HEK293 (cell line): Measurements from ENCODE around the gene DDX42.
A peak's percentile ranks its signal among the peaks of the same experiment; 100 is the strongest.

Experiments used
- HOXD13 ChIP-seq: sonication (generic); formaldehyde crosslinking; IDR thresholded peaks from 2 replicates; pipeline ENCODE4 v1.8.0; 2022; ENCODE audit warnings: missing genetic modification reagents, borderline replicate concordance
- KLF9 ChIP-seq: fragments of 450-650 bp; formaldehyde crosslinking; IDR thresholded peaks from 2 replicates; pipeline ENCODE4 v1.5.1; 2016; ENCODE audit warnings: missing biosample characterization, missing genetic modification characterization, low read depth
- WT1 ChIP-seq: fragments of 450-650 bp; formaldehyde crosslinking; IDR thresholded peaks from 2 replicates; pipeline ENCODE4 v1.5.1; 2016; ENCODE audit warnings: missing biosample characterization, missing genetic modification characterization
- ZFP41 ChIP-seq: fragments of 450-650 bp; formaldehyde crosslinking; IDR thresholded peaks from 2 replicates; pipeline ENCODE4 v1.5.1; 2016; ENCODE audit warnings: missing biosample characterization, missing genetic modification characterization, borderline replicate concordance
- ZNF16 ChIP-seq: fragments of 450-650 bp; formaldehyde crosslinking; IDR thresholded peaks from 2 replicates; pipeline ENCODE4 v1.5.1; 2016; ENCODE audit warnings: low read depth, missing biosample characterization, missing genetic modification characterization
- ZNF169 ChIP-seq: fragments of 450-650 bp; formaldehyde crosslinking; IDR thresholded peaks from 2 replicates; pipeline ENCODE4 v1.5.1; 2016; ENCODE audit warnings: missing biosample characterization, missing genetic modification characterization
- ZNF174 ChIP-seq: fragments of 450-650 bp; formaldehyde crosslinking; IDR thresholded peaks from 2 replicates; pipeline ENCODE4 v1.5.0; 2017; ENCODE audit warnings: missing biosample characterization, mild to moderate bottlenecking, missing genetic modification characterization
- ZNF202 ChIP-seq: fragments of 450-650 bp; formaldehyde crosslinking; IDR thresholded peaks from 2 replicates; pipeline ENCODE4 v1.5.1; 2016; ENCODE audit warnings: missing biosample characterization, missing genetic modification characterization, borderline replicate concordance
- ZNF211 ChIP-seq: fragments of 450-650 bp; formaldehyde crosslinking; IDR thresholded peaks from 2 replicates; pipeline ENCODE4 v1.5.1; 2016; ENCODE audit warnings: low read depth, missing biosample characterization, missing genetic modification characterization
- ZNF24 ChIP-seq: fragments of 450-650 bp; formaldehyde crosslinking; IDR thresholded peaks from 2 replicates; pipeline ENCODE4 v1.5.1; 2016; ENCODE audit warnings: missing biosample characterization, missing genetic modification characterization
- ZNF274 ChIP-seq, 2 experiments: fragments of 200-500 bp in 1 of 2; fragments of 450-650 bp in 1 of 2; sonication (Bioruptor generic) in 1 of 2; formaldehyde crosslinking in 1 of 2; IDR thresholded peaks; 2 replicates each; pipeline versions ENCODE4 v1.5.1 to v1.6.1; 2014 to 2016; ENCODE audit warnings: borderline replicate concordance in 1 of 2, inconsistent platforms in 1 of 2, low read length in 1 of 2, missing biosample characterization in 1 of 2, missing genetic modification characterization in 1 of 2
- ZNF324 ChIP-seq: fragments of 450-650 bp; formaldehyde crosslinking; IDR thresholded peaks from 2 replicates; pipeline ENCODE4 v1.5.1; 2016; ENCODE audit warnings: missing biosample characterization, missing genetic modification characterization
- ZNF350 ChIP-seq: fragments of 450-650 bp; formaldehyde crosslinking; IDR thresholded peaks from 2 replicates; pipeline ENCODE4 v1.5.0; 2017; ENCODE audit warnings: missing biosample characterization, mild to moderate bottlenecking, missing genetic modification characterization
- ZNF354C ChIP-seq: fragments of 450-650 bp; formaldehyde crosslinking; IDR thresholded peaks from 2 replicates; pipeline ENCODE4 v1.5.1; 2016; ENCODE audit warnings: missing biosample characterization, missing genetic modification characterization, low read depth, borderline replicate concordance
- ZNF433 ChIP-seq: fragments of 450-650 bp; formaldehyde crosslinking; IDR thresholded peaks from 2 replicates; pipeline ENCODE4 v1.5.1; 2016; ENCODE audit warnings: missing biosample characterization, missing genetic modification characterization, low read depth
- ZNF510 ChIP-seq: fragments of 450-650 bp; formaldehyde crosslinking; IDR thresholded peaks from 2 replicates; pipeline ENCODE4 v1.5.1; 2018; ENCODE audit warnings: mild to moderate bottlenecking, missing genetic modification characterization, missing biosample characterization; ENCODE audit not compliant: insufficient replicate concordance
- ZNF629 ChIP-seq: fragments of 450-650 bp; formaldehyde crosslinking; IDR thresholded peaks from 2 replicates; pipeline ENCODE4 v1.5.1; 2017; ENCODE audit warnings: missing biosample characterization, missing genetic modification characterization
- ZNF660 ChIP-seq: fragments of 450-650 bp; IDR thresholded peaks from 2 replicates; pipeline ENCODE4 v1.5.1; 2018; ENCODE audit warnings: missing biosample characterization, mild to moderate bottlenecking, missing genetic modification characterization
- ZNF704 ChIP-seq: fragments of 450-650 bp; formaldehyde crosslinking; IDR thresholded peaks from 2 replicates; pipeline ENCODE4 v1.5.1; 2016; ENCODE audit warnings: missing biosample characterization, missing genetic modification characterization
- ZNF707 ChIP-seq: fragments of 450-650 bp; formaldehyde crosslinking; IDR thresholded peaks from 2 replicates; pipeline ENCODE4 v1.5.1; 2016; ENCODE audit warnings: missing biosample characterization, missing genetic modification characterization
- ZNF776 ChIP-seq: fragments of 450-650 bp; formaldehyde crosslinking; IDR thresholded peaks from 2 replicates; pipeline ENCODE4 v1.5.0; 2017; ENCODE audit warnings: missing biosample characterization, missing genetic modification characterization, borderline replicate concordance
- ZNF837 ChIP-seq: fragments of 450-650 bp; formaldehyde crosslinking; IDR thresholded peaks from 2 replicates; pipeline ENCODE4 v1.5.1; 2016; ENCODE audit warnings: missing biosample characterization, missing genetic modification characterization
- ZSCAN30 ChIP-seq: fragments of 450-650 bp; IDR thresholded peaks from 2 replicates; pipeline ENCODE4 v1.5.1; 2018; ENCODE audit warnings: missing biosample characterization, mild to moderate bottlenecking, missing genetic modification characterization, moderate library complexity
- TF ChIP-seq, protein P1 (sequence below): fragments of 450-650 bp; IDR thresholded peaks from 2 replicates; pipeline ENCODE4 v1.5.1; 2018; ENCODE audit warnings: missing biosample characterization, mild to moderate bottlenecking, missing genetic modification characterization
- TF ChIP-seq, protein P2 (sequence below): fragments of 450-650 bp; formaldehyde crosslinking; IDR thresholded peaks from 2 replicates; pipeline ENCODE4 v1.5.1; 2016; ENCODE audit warnings: missing biosample characterization, missing genetic modification characterization
- TF ChIP-seq, protein P3 (sequence below): fragments of 450-650 bp; formaldehyde crosslinking; IDR thresholded peaks from 2 replicates; pipeline ENCODE4 v1.5.1; 2016; ENCODE audit warnings: missing biosample characterization, missing genetic modification characterization
- TF ChIP-seq, protein P4 (sequence below): fragments of 450-650 bp; formaldehyde crosslinking; optimal IDR thresholded peaks from 2 replicates; pipeline ENCODE3; 2016; ENCODE audit warnings: missing biosample characterization, mild to moderate bottlenecking, missing genetic modification characterization
- TF ChIP-seq, protein P5 (sequence below): fragments of 450-650 bp; formaldehyde crosslinking; IDR thresholded peaks from 2 replicates; pipeline ENCODE4 v1.5.1; 2016; ENCODE audit warnings: missing biosample characterization, missing genetic modification characterization

Gene DDX42

GRCh38 chr17:63773272-63774140, 464 bp upstream of the DDX42 start, which contains the start of gene CCDC47 (continued):
- no peak for TF ChIP-seq ZNF704
- TF ChIP-seq ZNF707 (tag by site-specific recombination): no peak
- no peak for TF ChIP-seq ZNF354C (tag by site-specific recombination)
- TF ChIP-seq, protein P1, sequence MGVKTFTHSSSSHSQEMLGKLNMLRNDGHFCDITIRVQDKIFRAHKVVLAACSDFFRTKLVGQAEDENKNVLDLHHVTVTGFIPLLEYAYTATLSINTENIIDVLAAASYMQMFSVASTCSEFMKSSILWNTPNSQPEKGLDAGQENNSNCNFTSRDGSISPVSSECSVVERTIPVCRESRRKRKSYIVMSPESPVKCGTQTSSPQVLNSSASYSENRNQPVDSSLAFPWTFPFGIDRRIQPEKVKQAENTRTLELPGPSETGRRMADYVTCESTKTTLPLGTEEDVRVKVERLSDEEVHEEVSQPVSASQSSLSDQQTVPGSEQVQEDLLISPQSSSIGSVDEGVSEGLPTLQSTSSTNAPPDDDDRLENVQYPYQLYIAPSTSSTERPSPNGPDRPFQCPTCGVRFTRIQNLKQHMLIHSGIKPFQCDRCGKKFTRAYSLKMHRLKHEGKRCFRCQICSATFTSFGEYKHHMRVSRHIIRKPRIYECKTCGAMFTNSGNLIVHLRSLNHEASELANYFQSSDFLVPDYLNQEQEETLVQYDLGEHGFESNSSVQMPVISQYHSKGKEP: peak; percentile 43; the same call in 1 of the 2 replicates
- TF ChIP-seq, protein P2, sequence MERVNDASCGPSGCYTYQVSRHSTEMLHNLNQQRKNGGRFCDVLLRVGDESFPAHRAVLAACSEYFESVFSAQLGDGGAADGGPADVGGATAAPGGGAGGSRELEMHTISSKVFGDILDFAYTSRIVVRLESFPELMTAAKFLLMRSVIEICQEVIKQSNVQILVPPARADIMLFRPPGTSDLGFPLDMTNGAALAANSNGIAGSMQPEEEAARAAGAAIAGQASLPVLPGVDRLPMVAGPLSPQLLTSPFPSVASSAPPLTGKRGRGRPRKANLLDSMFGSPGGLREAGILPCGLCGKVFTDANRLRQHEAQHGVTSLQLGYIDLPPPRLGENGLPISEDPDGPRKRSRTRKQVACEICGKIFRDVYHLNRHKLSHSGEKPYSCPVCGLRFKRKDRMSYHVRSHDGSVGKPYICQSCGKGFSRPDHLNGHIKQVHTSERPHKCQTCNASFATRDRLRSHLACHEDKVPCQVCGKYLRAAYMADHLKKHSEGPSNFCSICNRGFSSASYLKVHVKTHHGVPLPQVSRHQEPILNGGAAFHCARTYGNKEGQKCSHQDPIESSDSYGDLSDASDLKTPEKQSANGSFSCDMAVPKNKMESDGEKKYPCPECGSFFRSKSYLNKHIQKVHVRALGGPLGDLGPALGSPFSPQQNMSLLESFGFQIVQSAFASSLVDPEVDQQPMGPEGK (tag by site-specific recombination): peak; percentile 81
- TF ChIP-seq ZNF202 (tag by site-specific recombination): no peak
- TF ChIP-seq ZFP41: no peak
- no peak for TF ChIP-seq ZNF350
- peak; percentile 100 for TF ChIP-seq ZNF629
- TF ChIP-seq ZNF776: no peak
- no peak for TF ChIP-seq ZNF274 (IDR thresholded peaks at IDR 0.05; ENCODE audit: low read length)
- no peak for TF ChIP-seq ZNF274 (tag by site-specific recombination; IDR thresholded peaks at IDR 0.05; ENCODE audit: borderline replicate concordance)
- TF ChIP-seq ZNF660 (tag by site-specific recombination): peak; percentile 73
- TF ChIP-seq ZNF174 (tag by site-specific recombination): no peak
- no peak for TF ChIP-seq ZNF510 (tag by site-specific recombination)
- peak; percentile 93 for TF ChIP-seq ZNF324 (tag by site-specific recombination)
- peak; percentile 55 for TF ChIP-seq ZSCAN30
- TF ChIP-seq, protein P3, sequence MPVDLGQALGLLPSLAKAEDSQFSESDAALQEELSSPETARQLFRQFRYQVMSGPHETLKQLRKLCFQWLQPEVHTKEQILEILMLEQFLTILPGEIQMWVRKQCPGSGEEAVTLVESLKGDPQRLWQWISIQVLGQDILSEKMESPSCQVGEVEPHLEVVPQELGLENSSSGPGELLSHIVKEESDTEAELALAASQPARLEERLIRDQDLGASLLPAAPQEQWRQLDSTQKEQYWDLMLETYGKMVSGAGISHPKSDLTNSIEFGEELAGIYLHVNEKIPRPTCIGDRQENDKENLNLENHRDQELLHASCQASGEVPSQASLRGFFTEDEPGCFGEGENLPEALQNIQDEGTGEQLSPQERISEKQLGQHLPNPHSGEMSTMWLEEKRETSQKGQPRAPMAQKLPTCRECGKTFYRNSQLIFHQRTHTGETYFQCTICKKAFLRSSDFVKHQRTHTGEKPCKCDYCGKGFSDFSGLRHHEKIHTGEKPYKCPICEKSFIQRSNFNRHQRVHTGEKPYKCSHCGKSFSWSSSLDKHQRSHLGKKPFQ (tag by site-specific recombination): no peak
- TF ChIP-seq ZNF211 (tag by site-specific recombination): no peak
- no peak for TF ChIP-seq ZNF169 (tag by site-specific recombination)
- TF ChIP-seq ZNF837 (tag by site-specific recombination): no peak
- TF ChIP-seq, protein P4, sequence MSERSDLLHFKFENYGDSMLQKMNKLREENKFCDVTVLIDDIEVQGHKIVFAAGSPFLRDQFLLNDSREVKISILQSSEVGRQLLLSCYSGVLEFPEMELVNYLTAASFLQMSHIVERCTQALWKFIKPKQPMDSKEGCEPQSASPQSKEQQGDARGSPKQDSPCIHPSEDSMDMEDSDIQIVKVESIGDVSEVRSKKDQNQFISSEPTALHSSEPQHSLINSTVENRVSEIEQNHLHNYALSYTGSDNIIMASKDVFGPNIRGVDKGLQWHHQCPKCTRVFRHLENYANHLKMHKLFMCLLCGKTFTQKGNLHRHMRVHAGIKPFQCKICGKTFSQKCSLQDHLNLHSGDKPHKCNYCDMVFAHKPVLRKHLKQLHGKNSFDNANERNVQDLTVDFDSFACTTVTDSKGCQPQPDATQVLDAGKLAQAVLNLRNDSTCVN (tag by site-specific recombination): peak; percentile 93
- TF ChIP-seq HOXD13 (CRISPR knock-in tag): no peak
- peak; percentile 48 for TF ChIP-seq WT1 (tag by site-specific recombination)
- no peak for TF ChIP-seq ZNF433 (tag by site-specific recombination)
- TF ChIP-seq KLF9 (tag by site-specific recombination): peak; percentile 78
- TF ChIP-seq ZNF24 (tag by site-specific recombination): peak; percentile 95
- TF ChIP-seq ZNF16 (tag by site-specific recombination): no peak
- TF ChIP-seq, protein P5, sequence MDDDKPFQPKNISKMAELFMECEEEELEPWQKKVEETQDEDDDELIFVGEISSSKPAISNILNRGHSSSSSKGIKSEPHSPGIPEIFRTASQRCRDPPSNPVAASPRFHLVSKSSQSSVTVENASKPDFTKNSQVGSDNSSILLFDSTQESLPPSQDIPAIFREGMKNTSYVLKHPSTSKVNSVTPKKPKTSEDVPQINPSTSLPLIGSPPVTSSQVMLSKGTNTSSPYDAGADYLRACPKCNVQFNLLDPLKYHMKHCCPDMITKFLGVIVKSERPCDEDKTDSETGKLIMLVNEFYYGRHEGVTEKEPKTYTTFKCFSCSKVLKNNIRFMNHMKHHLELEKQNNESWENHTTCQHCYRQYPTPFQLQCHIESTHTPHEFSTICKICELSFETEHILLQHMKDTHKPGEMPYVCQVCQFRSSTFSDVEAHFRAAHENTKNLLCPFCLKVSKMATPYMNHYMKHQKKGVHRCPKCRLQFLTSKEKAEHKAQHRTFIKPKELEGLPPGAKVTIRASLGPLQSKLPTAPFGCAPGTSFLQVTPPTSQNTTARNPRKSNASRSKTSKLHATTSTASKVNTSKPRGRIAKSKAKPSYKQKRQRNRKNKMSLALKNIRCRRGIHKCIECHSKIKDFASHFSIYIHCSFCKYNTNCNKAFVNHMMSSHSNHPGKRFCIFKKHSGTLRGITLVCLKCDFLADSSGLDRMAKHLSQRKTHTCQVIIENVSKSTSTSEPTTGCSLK (tag by site-specific recombination): no peak
